ENCODE data around the gene PAK1.
A peak's percentile ranks its signal among the peaks of the same experiment; 100 is the strongest.

The PAK1 gene

GRCh38 chr11:77473801-77474683 is at the start of gene PAK1:
PAK1 (minus strand) TSS chr11:77474094; CDS start chr11:77392520, 81,574 bp downstream.
- H3K36me3 ChIP-seq (ENCODE audit: control insufficient read depth, insufficient read depth, low read length) = no peaks in the 10 kb centered on the region
- H3K4me2 ChIP-seq (ENCODE audit: low read length) = peak within 1 kb of the TSS; percentile 56
- peak within 1 kb of the TSS; percentile 60 for H3K27ac ChIP-seq
- no peaks in the 10 kb centered on the region for H3K79me2 ChIP-seq
- H3K9me3 ChIP-seq (ENCODE audit: control insufficient read depth, low read length) = no peaks in the 10 kb centered on the region
- H3K9ac ChIP-seq = no peak within 1 kb of the TSS
- no peaks in the 10 kb centered on the region for H3K4me1 ChIP-seq
- H2AFZ ChIP-seq = peak within 1 kb of the TSS; percentile 88
- peak; percentile 18 for TF ChIP-seq CTCF (IDR thresholded peaks at IDR 0.05)
- no peaks in the 10 kb centered on the region for H3K27me3 ChIP-seq (ENCODE audit: control insufficient read depth, insufficient read depth, low read length)
- H3K4me3 ChIP-seq (ENCODE audit: low read depth, low read length) = peak within 1 kb of the TSS; percentile 53

- H3K4me3 ChIP-seq (ENCODE audit: low read depth, low read length) = no peak overlapping the region
- TF ChIP-seq CTCF (IDR thresholded peaks at IDR 0.05) = no peak
Observed at GRCh38 chr11:77522215-77522614, 48.3 kb upstream of the PAK1 start.

GRCh38 chr11:77519847-77520246 is 46.0 kb upstream of the PAK1 start:
- Histone ChIP-seq H3K9ac (no peak overlapping the region), H3K79me2 (no peaks in the 10 kb centered on the region), H3K27me3 (ENCODE audit: control insufficient read depth, insufficient read depth, low read length) (no peaks in the 10 kb centered on the region), H3K4me1 (no peaks in the 10 kb centered on the region), H3K4me3 (ENCODE audit: low read depth, low read length) (no peak overlapping the region), H3K36me3 (ENCODE audit: control insufficient read depth, insufficient read depth, low read length) (no peaks in the 10 kb centered on the region), H3K4me2 (ENCODE audit: low read length) (no peak overlapping the region), H3K9me3 (ENCODE audit: control insufficient read depth, low read length) (no peaks in the 10 kb centered on the region), H3K27ac (no peak overlapping the region), H2AFZ (no peak overlapping the region)
- TF ChIP-seq CTCF (IDR thresholded peaks at IDR 0.05) = no peak

More at GRCh38 chr11:77522215-77522614, 48.3 kb upstream of the PAK1 start:
- Histone ChIP-seq H3K27me3 (ENCODE audit: control insufficient read depth, insufficient read depth, low read length) (no peaks in the 10 kb centered on the region), H3K4me1 (no peaks in the 10 kb centered on the region), H3K9ac (no peak overlapping the region), H3K27ac (no peak overlapping the region), H3K9me3 (ENCODE audit: control insufficient read depth, low read length) (no peaks in the 10 kb centered on the region), H3K4me2 (ENCODE audit: low read length) (no peak overlapping the region), H3K36me3 (ENCODE audit: control insufficient read depth, insufficient read depth, low read length) (no peaks in the 10 kb centered on the region), H2AFZ (no peak overlapping the region), H3K79me2 (no peaks in the 10 kb centered on the region)

GRCh38 chr11:77518471-77518870 is 44.6 kb upstream of the PAK1 start:
- Histone ChIP-seq H3K79me2 (no peaks in the 10 kb centered on the region), H3K27me3 (ENCODE audit: control insufficient read depth, insufficient read depth, low read length) (no peaks in the 10 kb centered on the region), H3K27ac (no peak overlapping the region), H3K9ac (no peak overlapping the region), H2AFZ (no peak overlapping the region), H3K4me2 (ENCODE audit: low read length) (no peak overlapping the region), H3K4me3 (ENCODE audit: low read depth, low read length) (no peak overlapping the region), H3K4me1 (no peaks in the 10 kb centered on the region), H3K9me3 (ENCODE audit: control insufficient read depth, low read length) (no peaks in the 10 kb centered on the region), H3K36me3 (ENCODE audit: control insufficient read depth, insufficient read depth, low read length) (no peaks in the 10 kb centered on the region)
- no peak for TF ChIP-seq CTCF (IDR thresholded peaks at IDR 0.05)
